Neural cell (in vitro differentiated cells): ENCODE results near the gene SP9.

Source experiments
- EZH2 ChIP-seq: fragments of 200-600, 300-800 bp; shearing (Covaris generic), sonication (generic); IDR thresholded peaks from 2 replicates; pipeline ENCODE4 v1.6.1; 2014; ENCODE audit warnings: antibody characterized with exemption, low read length, borderline replicate concordance, mild to moderate bottlenecking; ENCODE audit not compliant: insufficient read depth, poor library complexity, severe bottlenecking
- MXI1 ChIP-seq: fragments of 450-650 bp; conservative IDR thresholded peaks from 2 replicates; pipeline ENCODE4 v1.6.1; 2014; ENCODE audit warnings: antibody characterized with exemption, mild to moderate bottlenecking; ENCODE audit not compliant: poor library complexity, severe bottlenecking
- POLR2AphosphoS5 ChIP-seq: IDR thresholded peaks from 2 replicates; pipeline ENCODE4 v1.6.1; 2012
- SMC3 ChIP-seq: fragments of 450-650 bp; conservative IDR thresholded peaks from 2 replicates; pipeline ENCODE4 v1.6.1; 2014; ENCODE audit warnings: antibody characterized with exemption, mild to moderate bottlenecking, moderate library complexity; ENCODE audit not compliant: poor library complexity
- TAF1 ChIP-seq: IDR thresholded peaks from 2 replicates; pipeline ENCODE4 v1.6.1; 2012; ENCODE audit warnings: low read depth
- TF ChIP-seq, protein P1 (sequence below): fragments of 450-650 bp; IDR thresholded peaks from 2 replicates; pipeline ENCODE4 v1.5.1; 2014; ENCODE audit warnings: antibody characterized with exemption, mild to moderate bottlenecking, moderate library complexity; ENCODE audit not compliant: poor library complexity, severe bottlenecking
- TF ChIP-seq, protein P2 (sequence below): IDR thresholded peaks from 2 replicates; pipeline ENCODE4 v1.6.1; 2012; ENCODE audit warnings: borderline replicate concordance

DNA sequence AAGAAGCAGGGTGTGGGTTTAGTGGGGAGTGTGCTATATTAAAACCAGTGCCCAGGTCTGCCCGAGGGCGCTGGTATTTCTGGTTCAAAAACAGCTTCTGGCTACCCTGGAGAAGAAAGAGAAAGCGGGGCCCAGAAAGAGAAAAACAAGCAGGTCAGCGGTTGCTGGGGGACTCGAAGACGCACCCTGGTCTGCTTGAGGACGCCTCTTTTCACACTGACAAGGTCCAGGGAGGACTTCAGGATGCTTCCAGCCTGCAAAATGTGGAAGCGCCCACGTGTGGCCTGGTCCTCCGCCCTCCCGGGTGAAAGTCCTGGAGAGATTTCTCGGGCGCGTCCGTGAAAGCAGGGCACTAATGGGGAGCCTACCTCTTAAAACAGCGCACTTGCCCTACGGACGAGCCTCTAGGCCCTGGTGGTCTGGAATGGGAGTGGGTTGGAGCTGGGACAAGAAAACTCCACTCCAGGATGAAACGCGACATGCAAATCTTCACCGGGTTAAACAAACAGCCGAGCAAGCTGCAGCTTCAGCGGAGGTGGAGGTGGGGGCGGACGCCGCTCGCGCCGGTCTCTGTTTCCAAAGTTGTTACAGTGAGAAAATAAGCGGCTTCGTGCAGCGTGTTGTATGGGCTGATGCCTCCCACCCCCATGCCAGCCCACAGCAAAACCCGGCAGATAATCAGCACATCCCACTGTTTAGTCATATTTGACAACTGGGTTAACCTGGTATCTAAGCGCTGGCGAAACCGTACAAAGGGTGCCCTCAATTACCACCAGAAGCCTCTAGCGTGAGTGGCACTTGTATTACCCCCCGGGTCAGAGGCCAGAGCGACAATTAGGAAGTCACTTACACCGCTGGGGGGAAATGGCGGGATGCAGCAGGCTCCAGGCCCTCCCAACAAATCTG, 1.1 kb upstream of the SP9 start:
- TF ChIP-seq, protein P1, sequence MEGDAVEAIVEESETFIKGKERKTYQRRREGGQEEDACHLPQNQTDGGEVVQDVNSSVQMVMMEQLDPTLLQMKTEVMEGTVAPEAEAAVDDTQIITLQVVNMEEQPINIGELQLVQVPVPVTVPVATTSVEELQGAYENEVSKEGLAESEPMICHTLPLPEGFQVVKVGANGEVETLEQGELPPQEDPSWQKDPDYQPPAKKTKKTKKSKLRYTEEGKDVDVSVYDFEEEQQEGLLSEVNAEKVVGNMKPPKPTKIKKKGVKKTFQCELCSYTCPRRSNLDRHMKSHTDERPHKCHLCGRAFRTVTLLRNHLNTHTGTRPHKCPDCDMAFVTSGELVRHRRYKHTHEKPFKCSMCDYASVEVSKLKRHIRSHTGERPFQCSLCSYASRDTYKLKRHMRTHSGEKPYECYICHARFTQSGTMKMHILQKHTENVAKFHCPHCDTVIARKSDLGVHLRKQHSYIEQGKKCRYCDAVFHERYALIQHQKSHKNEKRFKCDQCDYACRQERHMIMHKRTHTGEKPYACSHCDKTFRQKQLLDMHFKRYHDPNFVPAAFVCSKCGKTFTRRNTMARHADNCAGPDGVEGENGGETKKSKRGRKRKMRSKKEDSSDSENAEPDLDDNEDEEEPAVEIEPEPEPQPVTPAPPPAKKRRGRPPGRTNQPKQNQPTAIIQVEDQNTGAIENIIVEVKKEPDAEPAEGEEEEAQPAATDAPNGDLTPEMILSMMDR: no peak
- no peak for TF ChIP-seq MXI1
- TF ChIP-seq, protein P2, sequence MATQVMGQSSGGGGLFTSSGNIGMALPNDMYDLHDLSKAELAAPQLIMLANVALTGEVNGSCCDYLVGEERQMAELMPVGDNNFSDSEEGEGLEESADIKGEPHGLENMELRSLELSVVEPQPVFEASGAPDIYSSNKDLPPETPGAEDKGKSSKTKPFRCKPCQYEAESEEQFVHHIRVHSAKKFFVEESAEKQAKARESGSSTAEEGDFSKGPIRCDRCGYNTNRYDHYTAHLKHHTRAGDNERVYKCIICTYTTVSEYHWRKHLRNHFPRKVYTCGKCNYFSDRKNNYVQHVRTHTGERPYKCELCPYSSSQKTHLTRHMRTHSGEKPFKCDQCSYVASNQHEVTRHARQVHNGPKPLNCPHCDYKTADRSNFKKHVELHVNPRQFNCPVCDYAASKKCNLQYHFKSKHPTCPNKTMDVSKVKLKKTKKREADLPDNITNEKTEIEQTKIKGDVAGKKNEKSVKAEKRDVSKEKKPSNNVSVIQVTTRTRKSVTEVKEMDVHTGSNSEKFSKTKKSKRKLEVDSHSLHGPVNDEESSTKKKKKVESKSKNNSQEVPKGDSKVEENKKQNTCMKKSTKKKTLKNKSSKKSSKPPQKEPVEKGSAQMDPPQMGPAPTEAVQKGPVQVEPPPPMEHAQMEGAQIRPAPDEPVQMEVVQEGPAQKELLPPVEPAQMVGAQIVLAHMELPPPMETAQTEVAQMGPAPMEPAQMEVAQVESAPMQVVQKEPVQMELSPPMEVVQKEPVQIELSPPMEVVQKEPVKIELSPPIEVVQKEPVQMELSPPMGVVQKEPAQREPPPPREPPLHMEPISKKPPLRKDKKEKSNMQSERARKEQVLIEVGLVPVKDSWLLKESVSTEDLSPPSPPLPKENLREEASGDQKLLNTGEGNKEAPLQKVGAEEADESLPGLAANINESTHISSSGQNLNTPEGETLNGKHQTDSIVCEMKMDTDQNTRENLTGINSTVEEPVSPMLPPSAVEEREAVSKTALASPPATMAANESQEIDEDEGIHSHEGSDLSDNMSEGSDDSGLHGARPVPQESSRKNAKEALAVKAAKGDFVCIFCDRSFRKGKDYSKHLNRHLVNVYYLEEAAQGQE: no peak
- no peak for TF ChIP-seq TAF1
- no peak for TF ChIP-seq POLR2AphosphoS5
- no peak for TF ChIP-seq EZH2
- no peak for TF ChIP-seq SMC3
